ENCODE measurements around the gene CD47.

CD47 gene

GRCh38 chr3:108037770-108038169 lies 53.1 kb downstream of the CD47 start:
- Histone ChIP-seq H2AFZ (ENCODE audit: low read length) (no peak overlapping the region), H3K27me3 (ENCODE audit: insufficient read depth, low read length, poor library complexity, severe bottlenecking) (no peaks in the 10 kb centered on the region), H3K79me2 (ENCODE audit: insufficient read depth, low read length) (no peaks in the 10 kb centered on the region), H3K36me3 (ENCODE audit: insufficient read depth, low read length) (peaks cover 11% of the 10 kb centered on the region), H4K20me1 (ENCODE audit: insufficient read depth, low read length, poor library complexity, severe bottlenecking) (no peaks in the 10 kb centered on the region), H3K9ac (ENCODE audit: low read depth, low read length, poor library complexity, severe bottlenecking) (no peak overlapping the region), H3K4me3 (ENCODE audit: low read length, poor library complexity, severe bottlenecking) (no peak overlapping the region), H3K4me1 (ENCODE audit: insufficient read depth, low read length, poor library complexity, severe bottlenecking) (peaks cover 14% of the 10 kb centered on the region), H3K9me3 (ENCODE audit: insufficient read depth, low read depth, low read length) (no peaks in the 10 kb centered on the region), H3F3A (ENCODE audit: low read depth) (no peaks in the 10 kb centered on the region), H3K9me2 (replicated peaks; ENCODE audit: low read depth, low read length) (no peaks in the 10 kb centered on the region), H3K4me2 (ENCODE audit: low read depth, low read length, poor library complexity, severe bottlenecking) (no peak overlapping the region)
- no peak for TF ChIP-seq EZH2phosphoT487 (IDR thresholded peaks at IDR 0.05; ENCODE audit: borderline replicate concordance)
- no peak for TF ChIP-seq CTCF (conservative IDR thresholded peaks at IDR 0.05; ENCODE audit: low read length)

- Histone ChIP-seq H3K4me1 (ENCODE audit: insufficient read depth, low read length, poor library complexity, severe bottlenecking) (peaks cover 14% of the 10 kb centered on the region), H3K4me2 (ENCODE audit: low read depth, low read length, poor library complexity, severe bottlenecking) (no peak overlapping the region), H3K9me3 (ENCODE audit: insufficient read depth, low read depth, low read length) (no peaks in the 10 kb centered on the region), H3K4me3 (ENCODE audit: low read length, poor library complexity, severe bottlenecking) (no peak overlapping the region), H2AFZ (ENCODE audit: low read length) (no peak overlapping the region), H3K27me3 (ENCODE audit: insufficient read depth, low read length, poor library complexity, severe bottlenecking) (no peaks in the 10 kb centered on the region), H3K36me3 (ENCODE audit: insufficient read depth, low read length) (peaks cover 5% of the 10 kb centered on the region; the same call in 1 of the 2 replicates), H3K79me2 (ENCODE audit: insufficient read depth, low read length) (no peaks in the 10 kb centered on the region), H3K9ac (ENCODE audit: low read depth, low read length, poor library complexity, severe bottlenecking) (no peak overlapping the region), H3F3A (ENCODE audit: low read depth) (no peaks in the 10 kb centered on the region), H3K9me2 (replicated peaks; ENCODE audit: low read depth, low read length) (no peaks in the 10 kb centered on the region), H4K20me1 (ENCODE audit: insufficient read depth, low read length, poor library complexity, severe bottlenecking) (no peaks in the 10 kb centered on the region)
- TF ChIP-seq CTCF (conservative IDR thresholded peaks at IDR 0.05; ENCODE audit: low read length) (no peak), EZH2phosphoT487 (IDR thresholded peaks at IDR 0.05; ENCODE audit: borderline replicate concordance) (no peak)
Measured at GRCh38 chr3:108036984-108037741, 53.7 kb downstream of the CD47 start.

GRCh38 chr3:108036401-108036800 lies 54.4 kb downstream of the CD47 start:
- no peaks in the 10 kb centered on the region for H3K9me3 ChIP-seq (ENCODE audit: insufficient read depth, low read depth, low read length)
- H3K79me2 ChIP-seq (ENCODE audit: insufficient read depth, low read length): no peaks in the 10 kb centered on the region
- peaks cover 14% of the 10 kb centered on the region for H3K4me1 ChIP-seq (ENCODE audit: insufficient read depth, low read length, poor library complexity, severe bottlenecking)
- H3K9me2 ChIP-seq (replicated peaks; ENCODE audit: low read depth, low read length): no peaks in the 10 kb centered on the region
- peak overlapping the region; percentile 64 for H3K4me2 ChIP-seq (ENCODE audit: low read depth, low read length, poor library complexity, severe bottlenecking)
- H3F3A ChIP-seq (ENCODE audit: low read depth): no peaks in the 10 kb centered on the region
- H4K20me1 ChIP-seq (ENCODE audit: insufficient read depth, low read length, poor library complexity, severe bottlenecking): no peaks in the 10 kb centered on the region
- no peaks in the 10 kb centered on the region; the same call in 1 of the 2 replicates for H3K36me3 ChIP-seq (ENCODE audit: insufficient read depth, low read length)
- no peaks in the 10 kb centered on the region for H3K27me3 ChIP-seq (ENCODE audit: insufficient read depth, low read length, poor library complexity, severe bottlenecking)
- H3K4me3 ChIP-seq (ENCODE audit: low read length, poor library complexity, severe bottlenecking): peak overlapping the region; percentile 19
- no peak for TF ChIP-seq EZH2phosphoT487 (IDR thresholded peaks at IDR 0.05; ENCODE audit: borderline replicate concordance)
- no peak for TF ChIP-seq CTCF (conservative IDR thresholded peaks at IDR 0.05; ENCODE audit: low read length)
- H2AFZ ChIP-seq (ENCODE audit: low read length): no peak overlapping the region
- no peak overlapping the region for H3K9ac ChIP-seq (ENCODE audit: low read depth, low read length, poor library complexity, severe bottlenecking)

All from Loucy (cell line).